GM23248 (cell line): ENCODE data around the gene PRAF2. TPM values are rescaled to one million over a fixed set of nuclear protein-coding genes. Genes with fewer than 3 reads are reported as not detected.

Experiments
- DNase-seq: peaks from one replicate; pipeline ENCODE4 v3.0.0-alpha.2; 2015
- H2AFZ ChIP-seq: fragments of 200-600 bp; sonication (generic); 2 replicates; pipeline ENCODE4 v1.6.1; 2016; ENCODE audit warnings: antibody characterized with exemption
- H3F3A ChIP-seq: fragments of 200-600 bp; sonication (generic); 2 replicates; pipeline ENCODE4 v1.6.1; 2016; ENCODE audit warnings: mild to moderate bottlenecking, antibody characterized with exemption, mixed run types; ENCODE audit not compliant: insufficient read depth
- H3K27ac ChIP-seq: fragments of 200-600 bp; sonication (generic); 2 replicates; pipeline ENCODE4 v1.5.1; 2016; ENCODE audit warnings: mild to moderate bottlenecking
- H3K27me3 ChIP-seq: fragments of 200-600 bp; sonication (generic); replicated peaks from 2 replicates; pipeline ENCODE4 v1.6.1; 2016; ENCODE audit warnings: mild to moderate bottlenecking; ENCODE audit not compliant: insufficient read depth
- H3K36me3 ChIP-seq: fragments of 200-600 bp; sonication (generic); 2 replicates; pipeline ENCODE4 v1.6.1; 2016; ENCODE audit warnings: low read depth, mild to moderate bottlenecking
- H3K4me1 ChIP-seq: fragments of 200-600 bp; sonication (generic); 2 replicates; pipeline ENCODE4 v1.6.1; 2016; ENCODE audit warnings: mild to moderate bottlenecking; ENCODE audit not compliant: insufficient read depth
- H3K4me2 ChIP-seq: fragments of 200-600 bp; sonication (generic); one replicate; pipeline ENCODE4 v1.6.1; 2016; ENCODE audit warnings: mild to moderate bottlenecking; ENCODE audit not compliant: unreplicated experiment
- H3K4me3 ChIP-seq: fragments of 200-600 bp; sonication (generic); 2 replicates; pipeline ENCODE4 v1.5.1; 2016; ENCODE audit warnings: mild to moderate bottlenecking
- H3K79me2 ChIP-seq: fragments of 200-600 bp; sonication (generic); 2 replicates; pipeline ENCODE4 v1.6.1; 2016; ENCODE audit warnings: mild to moderate bottlenecking; ENCODE audit not compliant: insufficient read depth
- H3K9ac ChIP-seq: fragments of 200-600 bp; sonication (generic); 2 replicates; pipeline ENCODE4 v1.6.1; 2016; ENCODE audit warnings: mild to moderate bottlenecking
- H3K9me2 ChIP-seq: fragments of 200-600 bp; sonication (generic); 2 replicates; pipeline ENCODE4 v1.6.1; 2016; ENCODE audit warnings: mixed run types, mild to moderate bottlenecking, moderate library complexity; ENCODE audit not compliant: insufficient read depth
- H3K9me3 ChIP-seq: fragments of 200-600 bp; sonication (generic); one replicate; pipeline ENCODE4 v1.6.1; 2017; ENCODE audit warnings: low read depth
- H4K20me1 ChIP-seq: fragments of 200-600 bp; sonication (generic); 2 replicates; pipeline ENCODE4 v1.6.0; 2016; ENCODE audit not compliant: insufficient read depth
- EZH2 ChIP-seq: fragments of 200-600 bp; sonication (generic); IDR thresholded peaks from 2 replicates; pipeline ENCODE4 v1.6.1; 2018; ENCODE audit warnings: antibody characterized with exemption, mild to moderate bottlenecking; ENCODE audit not compliant: insufficient read depth, poor library complexity, severe bottlenecking
- EZH2phosphoT487 ChIP-seq: fragments of 200-600 bp; sonication (generic); IDR thresholded peaks from 2 replicates; pipeline ENCODE4 v1.6.1; 2018; ENCODE audit warnings: antibody characterized with exemption, moderate library complexity, mild to moderate bottlenecking, low read depth; ENCODE audit not compliant: insufficient read depth
- WGBS, 2 experiments: methylation state at CpG; one replicate each; pipeline ENCODE4 v1.1.6; 2015 to 2017; ENCODE audit warnings: low lambda C conversion rate in 2 of 2, low coverage in 1 of 2; ENCODE audit errors: missing lambda C conversion rate in 2 of 2; 5-methylcytosine and 5-hydroxymethylcytosine counted together
- in situ Hi-C: fragments of 300-500 bp; cut with MboI; formaldehyde crosslinking; loops from 2 replicates; pipeline ENCODE4 v1.15.0; 2020
- polyA plus RNA-seq: library from polyadenylated mRNA; unstranded; fragments of >200 nt; fragmentation: Nextera tagmentation; extraction: Ambion mirVana; gene quantifications from 2 replicates; pipeline ENCODE4 v1.2.1, GENCODE V29; 2016
- total RNA-seq: library from RNA; depleted of rRNA; stranded (reverse); fragments of >200 nt; shearing (Covaris generic); gene quantifications from 2 replicates; pipeline ENCODE4 v1.2.3, GENCODE V29; 2014

The PRAF2 gene
- total and polyA plus RNA-seq, 2 experiments from 2014 or later: 24.6 to 141 TPM

- H4K20me1 ChIP-seq: no peaks in the 10 kb centered on the region
- H3K9me2 ChIP-seq: no peaks in the 10 kb centered on the region
- H3K27ac ChIP-seq: peak within 1 kb of the TSS; percentile 91
- in situ Hi-C loops: loop anchor here (25.0 kb wide), 1 partner anchor 106 kb away; no protein-coding TSS in a partner anchor
- peaks cover 38% of the 10 kb centered on the region for H3K79me2 ChIP-seq
- peaks cover 26% of the 10 kb centered on the region; the same call in 1 of the 2 replicates for H3F3A ChIP-seq
- peak within 1 kb of the TSS; percentile 86 for H2AFZ ChIP-seq
- TF ChIP-seq EZH2phosphoT487: no peak
- H3K36me3 ChIP-seq: no peaks in the 10 kb centered on the region
- H3K4me1 ChIP-seq: peaks cover 5% of the 10 kb centered on the region; the same call in 1 of the 2 replicates
- WGBS, 2 experiments: 0% methylated on average over 5 to 32 of the region's 67 CpGs
- H3K4me3 ChIP-seq: peak within 1 kb of the TSS; percentile 91
- H3K9me3 ChIP-seq: no peaks in the 10 kb centered on the region
- H3K9ac ChIP-seq: peak within 1 kb of the TSS; percentile 99
- no peaks in the 10 kb centered on the region for H3K27me3 ChIP-seq
- peak; percentile 97 for DNase-seq
- H3K4me2 ChIP-seq: peak within 1 kb of the TSS; percentile 91
These were observed 30.4 kb downstream of the PRAF2 start, which contains the start of gene TFE3 for GRCh38 chrX:49043220-49043986. TFE3 (minus strand) TSS chrX:49043357; CDS start chrX:49043226, 131 bp downstream.

GRCh38 chrX:49042581-49043219 lies 31.1 kb downstream of the PRAF2 start:
- Histone ChIP-seq H3K79me2 (peaks cover 45% of the 10 kb centered on the region), H3K9ac (peak overlapping the region; percentile 99), H3K4me2 (peak overlapping the region; percentile 91), H3K9me3 (no peaks in the 10 kb centered on the region), H4K20me1 (no peaks in the 10 kb centered on the region), H3K4me3 (peak overlapping the region; percentile 91), H3K27me3 (no peaks in the 10 kb centered on the region), H3K9me2 (no peaks in the 10 kb centered on the region), H2AFZ (no peak overlapping the region; the same call in 1 of the 2 replicates), H3F3A (peaks cover 26% of the 10 kb centered on the region; the same call in 1 of the 2 replicates), H3K36me3 (no peaks in the 10 kb centered on the region), H3K4me1 (peaks cover 10% of the 10 kb centered on the region), H3K27ac (peak overlapping the region; percentile 91)
- no peak for TF ChIP-seq EZH2phosphoT487
- TF ChIP-seq EZH2: no peak
- DNase-seq: no peak
- WGBS, 2 experiments: 0% methylated on average over 5 to 6 of the region's 29 CpGs
- in situ Hi-C loops: loop anchor here (25.0 kb wide), 1 partner anchor 105 kb away; no protein-coding TSS in a partner anchor

- 1 to 5% methylated on average over 8 of the region's 10 CpGs for WGBS, 2 experiments
- in situ Hi-C loops: loop anchor here (25.0 kb wide), 1 partner anchor 105 kb away; no protein-coding TSS in a partner anchor
- peak overlapping the region; percentile 99 for H3K9ac ChIP-seq
- H3F3A ChIP-seq: peaks cover 26% of the 10 kb centered on the region; the same call in 1 of the 2 replicates
- no peak for TF ChIP-seq EZH2phosphoT487
- no peak for TF ChIP-seq EZH2
- peak; percentile 55 for DNase-seq
- no peak overlapping the region for H2AFZ ChIP-seq
- no peaks in the 10 kb centered on the region for H3K27me3 ChIP-seq
- peak overlapping the region; percentile 91 for H3K27ac ChIP-seq
- H4K20me1 ChIP-seq: no peaks in the 10 kb centered on the region
- peak overlapping the region; percentile 91 for H3K4me2 ChIP-seq
- H3K9me3 ChIP-seq: no peaks in the 10 kb centered on the region
- peak overlapping the region; percentile 91 for H3K4me3 ChIP-seq
- no peaks in the 10 kb centered on the region for H3K36me3 ChIP-seq
- H3K79me2 ChIP-seq: peaks cover 53% of the 10 kb centered on the region
- no peaks in the 10 kb centered on the region for H3K9me2 ChIP-seq
- H3K4me1 ChIP-seq: peaks cover 11% of the 10 kb centered on the region
These were observed 31.8 kb downstream of the PRAF2 start for GRCh38 chrX:49041744-49042580.

GRCh38 chrX:49040376-49040955 lies 33.3 kb downstream of the PRAF2 start:
- Histone ChIP-seq H3F3A (peaks cover 26% of the 10 kb centered on the region; the same call in 1 of the 2 replicates), H3K79me2 (peaks cover 63% of the 10 kb centered on the region), H4K20me1 (no peaks in the 10 kb centered on the region), H2AFZ (no peak overlapping the region), H3K27ac (peak overlapping the region; percentile 91), H3K9me2 (no peaks in the 10 kb centered on the region), H3K4me3 (peak overlapping the region; percentile 91), H3K36me3 (no peaks in the 10 kb centered on the region; the same call in 1 of the 2 replicates), H3K4me2 (peak overlapping the region; percentile 91), H3K27me3 (no peaks in the 10 kb centered on the region), H3K4me1 (peaks cover 11% of the 10 kb centered on the region), H3K9me3 (no peaks in the 10 kb centered on the region), H3K9ac (peak overlapping the region; percentile 99)
- WGBS, 2 experiments: 0 to 3% methylated on average over 5 to 7 of the region's 7 CpGs
- TF ChIP-seq EZH2phosphoT487 (no peak), EZH2 (no peak)
- peak; percentile 47 for DNase-seq
- in situ Hi-C loops: loop anchor here (25.0 kb wide), 1 partner anchor 103 kb away; no protein-coding TSS in a partner anchor
